ENCODE measurements around the gene LRP1B. TPM values are rescaled to one million over a fixed set of nuclear protein-coding genes. Genes with fewer than 3 reads are reported as not detected.

The LRP1B gene
- total and polyA plus RNA-seq, 2 donors (not counting 1 experiment from before 2014, with no cell fraction given), result under 0.01 to 0.01 TPM

GRCh38 chr2:140565756-140566155 lies 1565.1 kb downstream of the LRP1B start:
- Histone ChIP-seq H3K79me2 (ENCODE audit: control insufficient read depth, insufficient read depth, low read length) (no peaks in the 10 kb centered on the region), H3K9ac (ENCODE audit: insufficient read depth, low read length) (no peak overlapping the region), H4K20me1 (ENCODE audit: control insufficient read depth, extremely low read depth, insufficient read depth, low read length) (no peaks in the 10 kb centered on the region), H3K27ac (ENCODE audit: insufficient read depth, low read length) (no peak overlapping the region), H3K4me2 (ENCODE audit: extremely low read depth, insufficient read depth, low read length) (no peak overlapping the region), H3K27me3 (ENCODE audit: control insufficient read depth, insufficient read depth, low read length) (no peaks in the 10 kb centered on the region), H3K36me3 (ENCODE audit: control insufficient read depth, insufficient read depth, low read length) (no peaks in the 10 kb centered on the region), H2AFZ (ENCODE audit: low read length) (no peak overlapping the region), H3K4me3 (replicated peaks in 1 of 4; ENCODE audit: control extremely low read depth in 1 of 4, insufficient read depth in 1 of 4, low read depth in 3 of 4, low read length in 4 of 4) (no peak overlapping the region), H3K4me1 (ENCODE audit: control insufficient read depth, extremely low read depth, insufficient read depth, low read length) (no peaks in the 10 kb centered on the region), H3K9me3 (ENCODE audit: control insufficient read depth, insufficient read depth, low read depth, low read length) (no peaks in the 10 kb centered on the region)
- DNase-seq (ENCODE audit: low read depth in 2 of 2), result no peak
- no peak for TF ChIP-seq EZH2 (IDR thresholded peaks at IDR 0.05; ENCODE audit: low read length, missing control alignments)
- no peak for TF ChIP-seq CTCF (conservative IDR thresholded peaks at IDR 0.05 in 1 of 2, IDR thresholded peaks at IDR 0.05 in 1 of 2; ENCODE audit: low read depth in 1 of 2, low read length in 2 of 2)

DNA sequence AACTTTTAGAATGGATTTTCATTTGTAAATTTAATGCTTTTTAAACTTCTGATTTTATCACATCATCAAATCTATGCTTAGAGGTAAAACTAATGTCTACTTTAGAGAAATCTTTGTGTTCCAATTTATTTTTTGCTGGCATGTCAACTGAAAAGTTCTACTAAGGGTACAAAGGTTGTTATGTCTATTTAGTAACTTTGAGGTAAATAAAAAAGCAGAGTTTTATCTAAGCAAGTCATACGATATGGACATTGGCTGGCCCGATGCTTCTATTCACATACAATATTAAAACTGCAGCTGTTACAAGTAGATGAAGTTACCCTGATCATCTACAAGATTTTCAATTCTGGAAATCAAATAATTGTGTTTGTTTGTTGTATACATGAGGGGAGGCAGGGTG lies 1575.1 kb downstream of the LRP1B start:
- H3K9ac ChIP-seq (ENCODE audit: insufficient read depth, low read length), result no peak overlapping the region
- TF ChIP-seq CTCF (conservative IDR thresholded peaks at IDR 0.05 in 1 of 2, IDR thresholded peaks at IDR 0.05 in 1 of 2; ENCODE audit: low read depth in 1 of 2, low read length in 2 of 2) (no peak), EZH2 (IDR thresholded peaks at IDR 0.05; ENCODE audit: low read length, missing control alignments) (no peak)
- H3K27ac ChIP-seq (ENCODE audit: insufficient read depth, low read length), result no peak overlapping the region
- H3K27me3 ChIP-seq (ENCODE audit: control insufficient read depth, insufficient read depth, low read length), result no peaks in the 10 kb centered on the region
- no peaks in the 10 kb centered on the region for H3K36me3 ChIP-seq (ENCODE audit: control insufficient read depth, insufficient read depth, low read length)
- H3K4me2 ChIP-seq (ENCODE audit: extremely low read depth, insufficient read depth, low read length), result no peak overlapping the region
- H3K4me1 ChIP-seq (ENCODE audit: control insufficient read depth, extremely low read depth, insufficient read depth, low read length), result no peaks in the 10 kb centered on the region
- no peak overlapping the region for H2AFZ ChIP-seq (ENCODE audit: low read length)
- H3K9me3 ChIP-seq (ENCODE audit: control insufficient read depth, insufficient read depth, low read depth, low read length), result no peaks in the 10 kb centered on the region
- no peak for DNase-seq (ENCODE audit: low read depth in 2 of 2)
- H3K79me2 ChIP-seq (ENCODE audit: control insufficient read depth, insufficient read depth, low read length), result no peaks in the 10 kb centered on the region
- H4K20me1 ChIP-seq (ENCODE audit: control insufficient read depth, extremely low read depth, insufficient read depth, low read length), result no peaks in the 10 kb centered on the region
- H3K4me3 ChIP-seq (replicated peaks in 1 of 4; ENCODE audit: control extremely low read depth in 1 of 4, insufficient read depth in 1 of 4, low read depth in 3 of 4, low read length in 4 of 4), result no peak overlapping the region

GRCh38 chr2:140552634-140553033 lies 1578.2 kb downstream of the LRP1B start:
- Histone ChIP-seq H3K27ac (ENCODE audit: insufficient read depth, low read length) (no peak overlapping the region), H3K79me2 (ENCODE audit: control insufficient read depth, insufficient read depth, low read length) (no peaks in the 10 kb centered on the region), H3K9ac (ENCODE audit: insufficient read depth, low read length) (no peak overlapping the region), H3K9me3 (ENCODE audit: control insufficient read depth, insufficient read depth, low read depth, low read length) (no peaks in the 10 kb centered on the region), H2AFZ (ENCODE audit: low read length) (no peak overlapping the region), H3K4me3 (replicated peaks in 1 of 4; ENCODE audit: control extremely low read depth in 1 of 4, insufficient read depth in 1 of 4, low read depth in 3 of 4, low read length in 4 of 4) (no peak overlapping the region), H3K27me3 (ENCODE audit: control insufficient read depth, insufficient read depth, low read length) (no peaks in the 10 kb centered on the region), H3K36me3 (ENCODE audit: control insufficient read depth, insufficient read depth, low read length) (no peaks in the 10 kb centered on the region), H3K4me2 (ENCODE audit: extremely low read depth, insufficient read depth, low read length) (no peak overlapping the region), H3K4me1 (ENCODE audit: control insufficient read depth, extremely low read depth, insufficient read depth, low read length) (no peaks in the 10 kb centered on the region), H4K20me1 (ENCODE audit: control insufficient read depth, extremely low read depth, insufficient read depth, low read length) (no peaks in the 10 kb centered on the region)
- TF ChIP-seq EZH2 (IDR thresholded peaks at IDR 0.05; ENCODE audit: low read length, missing control alignments) (no peak), CTCF (conservative IDR thresholded peaks at IDR 0.05 in 1 of 2, IDR thresholded peaks at IDR 0.05 in 1 of 2; ENCODE audit: low read depth in 1 of 2, low read length in 2 of 2) (no peak)
- DNase-seq (ENCODE audit: low read depth in 2 of 2), result no peak

All from fibroblast of lung (primary cell).